BJ (cell line): ENCODE data around the gene ZNF324. TPM values are rescaled to one million over a fixed set of nuclear protein-coding genes. Genes with fewer than 3 reads are reported as not detected.
A peak's percentile ranks its signal among the peaks of the same experiment; 100 is the strongest.

Experiments used
- CTCF ChIA-PET: fragments of 350-600 bp; formaldehyde crosslinking; extraction: SDS; loops from one replicate; lab custom pipeline; 2021; ENCODE audit warnings: antibody characterized with exemption, inconsistent platforms; lab: Yijun Ruan, JAX
- POLR2A ChIA-PET: fragments of 300-600 bp; sonication (Branson Sonifier 250); formaldehyde crosslinking; extraction: SDS; loops from one replicate; lab custom pipeline; 2021; ENCODE audit warnings: antibody characterized with exemption; lab: Charles Lee
- DNase-seq: peaks from one replicate; pipeline ENCODE4 v3.0.0-alpha.2; 2011; ENCODE audit warnings: low read depth
- H3K27me3 ChIP-seq: 2 replicates; pipeline ENCODE4 v1.6.0; 2011; ENCODE audit warnings: low read length; ENCODE audit not compliant: control insufficient read depth, insufficient read depth
- H3K36me3 ChIP-seq: 2 replicates; pipeline ENCODE4 v1.5.1; 2011; ENCODE audit warnings: low read length; ENCODE audit not compliant: control insufficient read depth, insufficient read depth
- H3K4me3 ChIP-seq: 2 replicates; pipeline ENCODE4 v1.5.1; 2011; ENCODE audit warnings: low read depth, mild to moderate bottlenecking, control low read depth, low read length
- polyA plus RNA-seq: library from polyadenylated mRNA; depleted of rRNA; stranded (reverse); fragments of >200 nt; gene quantifications from 2 replicates; pipeline ENCODE4 v1.2.3, GENCODE V29; 2011
- TF ChIP-seq, protein P1 (sequence below): IDR thresholded peaks from 2 replicates; pipeline ENCODE4 v1.5.1; 2011; ENCODE audit warnings: low read depth, mild to moderate bottlenecking, control low read depth, inconsistent platforms, low read length, moderate library complexity; ENCODE audit not compliant: insufficient read depth

Gene ZNF324
- polyA plus RNA-seq, 1 experiment, result 4.4 TPM

DNA sequence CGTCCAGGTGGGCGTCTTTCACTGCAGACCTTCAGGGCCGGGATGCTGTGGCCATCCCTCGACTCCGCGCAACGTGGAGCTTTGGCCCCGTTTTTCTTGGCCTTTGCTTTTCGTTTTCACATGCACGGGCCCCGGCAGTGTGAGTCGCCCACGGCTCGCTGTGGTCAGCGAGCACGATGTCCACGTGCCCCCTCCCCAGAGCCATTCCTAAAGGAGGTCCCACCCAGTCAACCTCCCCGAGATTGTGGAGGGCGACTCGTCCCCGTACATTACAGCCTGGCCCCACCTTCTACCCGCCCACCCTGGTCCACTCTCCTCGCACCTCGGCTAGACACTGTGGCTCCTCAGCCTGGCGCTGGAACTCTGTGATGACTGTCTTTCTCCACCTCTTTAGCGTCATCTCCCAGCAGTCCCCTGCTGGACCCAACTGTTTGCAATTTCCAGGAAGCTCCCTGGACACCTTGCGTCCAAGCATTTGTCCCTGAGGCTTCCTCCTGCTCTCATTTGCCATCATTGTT, 9.7 kb downstream of the ZNF324 start:
- peak overlapping the region; percentile 62 for H3K4me3 ChIP-seq
- CTCF ChIA-PET, result no interaction called here
- H3K27me3 ChIP-seq, result no peaks in the 10 kb centered on the region
- POLR2A ChIA-PET, result no interaction called here
- TF ChIP-seq, protein P1, sequence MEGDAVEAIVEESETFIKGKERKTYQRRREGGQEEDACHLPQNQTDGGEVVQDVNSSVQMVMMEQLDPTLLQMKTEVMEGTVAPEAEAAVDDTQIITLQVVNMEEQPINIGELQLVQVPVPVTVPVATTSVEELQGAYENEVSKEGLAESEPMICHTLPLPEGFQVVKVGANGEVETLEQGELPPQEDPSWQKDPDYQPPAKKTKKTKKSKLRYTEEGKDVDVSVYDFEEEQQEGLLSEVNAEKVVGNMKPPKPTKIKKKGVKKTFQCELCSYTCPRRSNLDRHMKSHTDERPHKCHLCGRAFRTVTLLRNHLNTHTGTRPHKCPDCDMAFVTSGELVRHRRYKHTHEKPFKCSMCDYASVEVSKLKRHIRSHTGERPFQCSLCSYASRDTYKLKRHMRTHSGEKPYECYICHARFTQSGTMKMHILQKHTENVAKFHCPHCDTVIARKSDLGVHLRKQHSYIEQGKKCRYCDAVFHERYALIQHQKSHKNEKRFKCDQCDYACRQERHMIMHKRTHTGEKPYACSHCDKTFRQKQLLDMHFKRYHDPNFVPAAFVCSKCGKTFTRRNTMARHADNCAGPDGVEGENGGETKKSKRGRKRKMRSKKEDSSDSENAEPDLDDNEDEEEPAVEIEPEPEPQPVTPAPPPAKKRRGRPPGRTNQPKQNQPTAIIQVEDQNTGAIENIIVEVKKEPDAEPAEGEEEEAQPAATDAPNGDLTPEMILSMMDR, result no peak
- DNase-seq, result no peak
- H3K36me3 ChIP-seq, result peaks cover 19% of the 10 kb centered on the region

DNA sequence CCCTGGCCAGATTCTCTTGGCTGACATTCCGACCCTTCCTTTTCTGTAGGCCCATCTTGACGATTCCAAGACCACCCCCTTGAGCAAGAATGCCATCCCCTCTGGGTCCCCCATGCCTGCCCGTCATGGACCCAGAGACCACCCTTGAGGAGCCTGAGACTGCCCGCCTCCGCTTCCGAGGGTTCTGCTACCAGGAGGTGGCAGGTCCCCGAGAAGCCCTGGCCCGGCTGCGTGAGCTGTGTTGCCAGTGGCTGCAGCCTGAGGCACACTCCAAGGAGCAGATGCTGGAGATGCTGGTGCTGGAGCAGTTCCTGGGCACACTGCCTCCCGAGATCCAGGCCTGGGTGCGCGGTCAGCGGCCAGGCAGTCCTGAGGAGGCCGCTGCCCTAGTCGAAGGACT, 10.2 kb downstream of the ZNF324 start:
- no peak for DNase-seq
- POLR2A ChIA-PET, result no interaction called here

DNA sequence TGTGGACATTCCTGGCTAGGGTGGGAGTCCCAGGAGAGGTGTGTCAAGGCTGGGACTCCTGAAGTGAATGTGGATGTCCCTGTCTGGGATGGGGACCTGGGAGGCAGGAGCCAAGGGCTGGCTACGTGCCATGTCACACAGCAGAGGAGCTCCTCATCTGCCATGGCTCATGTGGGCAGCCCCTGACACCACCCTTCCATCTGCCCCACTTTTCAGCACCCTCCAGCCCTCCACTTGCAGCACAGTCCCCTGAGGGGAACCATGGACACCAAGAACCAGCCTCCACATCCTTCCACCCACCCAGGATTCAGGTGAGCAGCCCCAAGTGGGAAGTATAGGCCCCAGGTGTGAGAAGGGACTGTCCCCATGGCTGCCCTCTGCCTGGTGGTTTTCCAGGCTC, 11.0 kb downstream of the ZNF324 start:
- CTCF ChIA-PET, result interaction anchor here (1.5 kb wide), 1 partner anchor 9 kb away, joined by 4 read pairs; no protein-coding TSS in a partner anchor
- Histone ChIP-seq H3K27me3 (no peaks in the 10 kb centered on the region), H3K4me3 (no peak overlapping the region), H3K36me3 (peaks cover 13% of the 10 kb centered on the region)
- POLR2A ChIA-PET, result no interaction called here
- DNase-seq, result no peak
- TF ChIP-seq, protein P1, result no peak

More for the DNA sequence above, 10.2 kb downstream of the ZNF324 start:
- H3K4me3 ChIP-seq, result no peak overlapping the region; the same call in 1 of the 2 replicates
- CTCF ChIA-PET, result interaction anchor here (1.5 kb wide), 1 partner anchor 10 kb away, joined by 4 read pairs; no protein-coding TSS in a partner anchor
- TF ChIP-seq, protein P1, result no peak
- no peaks in the 10 kb centered on the region for H3K27me3 ChIP-seq
- H3K36me3 ChIP-seq, result peaks cover 15% of the 10 kb centered on the region

DNA sequence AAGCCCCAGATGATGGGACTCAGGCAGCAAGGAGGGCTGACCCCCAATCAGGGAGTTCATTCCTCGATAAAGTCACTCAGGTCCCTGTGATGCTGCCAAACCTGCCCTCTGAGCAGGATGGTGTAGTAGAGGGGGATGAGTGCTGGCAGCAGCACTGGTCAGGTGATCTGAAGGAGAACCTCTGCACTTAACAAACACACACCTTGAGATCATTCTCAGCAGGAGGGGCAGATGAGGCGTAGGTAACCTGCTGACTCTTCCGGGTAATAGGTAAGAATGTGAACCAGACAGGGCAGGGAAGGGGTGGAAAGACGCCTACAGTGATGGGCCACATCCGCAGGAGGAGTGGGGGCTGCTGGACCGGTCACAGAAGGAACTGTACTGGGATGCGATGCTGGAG, 12.4 kb downstream of the ZNF324 start:
- peaks cover 10% of the 10 kb centered on the region for H3K36me3 ChIP-seq
- H3K27me3 ChIP-seq, result no peaks in the 10 kb centered on the region
- no peak for DNase-seq
- ChIA-PET POLR2A (no interaction called here), CTCF (no interaction called here)
- TF ChIP-seq, protein P1, result no peak
- H3K4me3 ChIP-seq, result no peak overlapping the region

DNA sequence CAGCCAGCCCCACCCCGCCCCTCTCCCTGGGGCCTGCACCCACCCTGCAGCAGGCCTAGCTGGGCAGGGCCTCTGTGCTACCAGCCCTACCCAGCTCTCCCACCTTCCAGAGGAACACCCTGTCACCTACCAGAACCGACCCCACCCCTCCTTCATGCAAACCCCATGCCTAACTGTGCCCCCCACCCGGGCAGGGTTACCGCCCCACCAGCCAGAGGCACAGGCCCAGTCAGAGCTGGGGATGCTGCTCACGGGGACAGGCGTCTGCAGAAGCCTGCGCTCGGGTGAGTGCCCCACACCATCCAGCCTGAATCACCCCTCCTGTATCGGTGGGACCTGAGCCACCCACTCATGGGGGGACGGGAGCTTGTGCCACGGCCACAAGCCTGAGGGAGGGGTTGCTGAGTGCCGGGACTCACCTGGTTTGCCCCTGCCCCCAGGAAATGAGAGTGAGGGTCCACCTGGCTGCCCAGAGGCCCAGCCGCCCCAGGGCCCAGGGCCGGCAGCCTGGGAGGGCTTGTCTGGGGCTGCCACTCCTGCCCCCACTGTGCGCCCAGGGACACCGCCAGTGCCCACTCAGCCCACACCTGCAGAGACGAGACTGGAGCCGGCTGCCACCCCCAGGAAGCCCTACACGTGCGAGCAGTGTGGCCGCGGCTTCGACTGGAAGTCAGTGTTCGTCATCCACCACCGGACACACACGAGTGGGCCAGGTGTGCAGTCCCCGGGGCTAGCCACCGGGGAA, 13.0 kb downstream of the ZNF324 start:
- TF ChIP-seq, protein P1, result no peak
- Histone ChIP-seq H3K36me3 (peaks cover 10% of the 10 kb centered on the region), H3K4me3 (no peak overlapping the region), H3K27me3 (no peaks in the 10 kb centered on the region)
- ChIA-PET CTCF (no interaction called here), POLR2A (no interaction called here)
- DNase-seq, result no peak
